ENCODE measurements around the gene KCNE5.
"Not testable (repeated sequence)": the region's sequence is repeated elsewhere in the genome, so short reads cannot be mapped to it uniquely, and the experiment has no call there.

Gene KCNE5

GRCh38 chrX:109624641-109625616 is at the start of gene KCNE5:
Gene KCNE5 (minus strand): TSS chrX:109625172. CDS start chrX:109625020, 152 bp downstream.
- DNase-seq: no peak

GRCh38 chrX:109672239-109672638 is 47.3 kb upstream of the KCNE5 start:
- DNase-seq: no peak

- DNase-seq: not testable (repeated sequence)
Observed at GRCh38 chrX:109671170-109671569, 46.2 kb upstream of the KCNE5 start.

DNA sequence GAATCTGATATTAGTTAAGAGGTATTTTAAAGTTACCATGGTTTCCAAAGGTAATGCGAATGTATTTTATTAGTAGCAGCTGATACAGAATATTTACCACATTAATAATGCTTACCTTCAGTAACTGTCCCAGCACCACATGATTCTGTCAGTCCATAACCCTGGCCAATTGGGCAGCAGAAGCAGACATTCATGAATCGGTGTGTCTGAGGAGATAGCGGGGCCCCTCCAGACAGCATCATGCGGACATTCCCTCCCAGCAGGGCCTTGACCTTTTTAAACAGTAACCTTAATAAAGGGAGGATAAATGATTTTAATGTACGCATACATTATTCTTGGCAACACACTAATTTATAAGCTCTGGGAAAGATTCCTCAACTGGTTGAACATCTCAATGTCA is 43.0 kb upstream of the KCNE5 start:
- DNase-seq: no peak

DNA sequence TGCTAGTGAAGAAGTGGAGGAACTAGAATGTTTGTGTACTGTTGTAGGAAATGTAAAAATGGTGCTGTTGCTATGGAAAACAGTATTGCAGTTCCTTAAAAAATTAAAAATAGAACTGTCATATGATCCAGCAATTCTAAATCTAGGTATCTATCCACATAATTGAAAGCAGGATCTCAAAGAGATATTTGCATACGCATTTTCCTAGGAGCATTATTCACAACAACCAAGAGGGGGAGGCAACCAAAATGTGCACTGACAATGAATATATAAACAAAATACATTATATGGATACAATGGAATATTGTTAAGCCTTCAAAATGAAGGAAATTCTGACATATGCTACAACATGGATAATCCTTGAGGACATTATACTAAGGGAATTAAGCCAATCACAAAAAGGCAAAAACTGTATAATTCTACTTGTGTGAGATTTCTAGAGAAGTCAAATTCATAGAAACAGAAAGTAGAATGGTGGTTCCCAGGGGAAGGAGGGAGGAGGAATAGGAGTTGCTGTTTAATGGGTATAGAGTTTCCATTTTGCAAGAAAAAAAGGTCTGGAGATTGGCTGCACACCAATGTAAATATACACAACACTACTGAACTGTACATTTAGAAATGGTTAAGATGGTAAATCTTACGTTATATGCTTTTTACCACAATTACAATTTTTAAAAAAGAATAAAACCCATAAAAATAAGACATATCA is 35.6 kb upstream of the KCNE5 start:
- DNase-seq: peak; percentile 74 to 81

DNA sequence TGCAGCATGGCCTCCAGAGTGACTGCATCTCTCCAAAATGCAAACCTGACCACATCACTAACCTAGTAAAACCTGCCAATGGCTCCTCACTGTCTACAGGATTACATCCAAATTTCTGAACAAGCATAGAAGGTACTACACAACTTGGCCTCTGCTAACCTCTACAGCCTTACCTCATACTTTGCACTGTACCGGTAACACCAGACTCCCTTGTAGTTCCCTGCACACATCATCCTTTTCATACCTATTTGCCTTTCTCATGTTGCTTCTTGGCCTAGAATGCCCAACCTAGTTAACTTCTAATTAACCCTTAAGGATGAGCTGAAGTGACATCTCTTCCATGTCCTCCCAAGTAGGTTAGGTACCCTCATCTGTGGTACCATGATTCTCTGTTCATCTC is 33.4 kb upstream of the KCNE5 start:
- DNase-seq: no peak

DNA sequence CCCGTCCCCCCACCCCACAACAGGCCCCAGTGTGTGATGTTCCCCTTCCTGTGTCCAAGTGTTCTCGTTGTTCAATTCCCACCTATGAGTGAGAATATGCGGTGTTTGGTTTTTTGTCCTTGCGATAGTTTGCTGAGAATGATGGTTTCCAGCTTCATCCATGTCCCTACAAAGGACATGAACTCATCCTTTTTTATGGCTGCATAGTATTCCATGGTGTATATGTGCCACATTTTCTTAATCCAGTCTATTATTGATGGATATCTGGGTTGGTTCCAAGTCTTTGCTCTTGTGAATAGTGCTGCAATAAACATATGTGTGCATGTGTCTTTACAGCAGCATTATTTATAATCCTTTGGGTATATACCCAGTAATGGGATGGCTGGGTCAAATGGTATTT is 32.4 kb upstream of the KCNE5 start:
- not testable (repeated sequence) for DNase-seq

DNA sequence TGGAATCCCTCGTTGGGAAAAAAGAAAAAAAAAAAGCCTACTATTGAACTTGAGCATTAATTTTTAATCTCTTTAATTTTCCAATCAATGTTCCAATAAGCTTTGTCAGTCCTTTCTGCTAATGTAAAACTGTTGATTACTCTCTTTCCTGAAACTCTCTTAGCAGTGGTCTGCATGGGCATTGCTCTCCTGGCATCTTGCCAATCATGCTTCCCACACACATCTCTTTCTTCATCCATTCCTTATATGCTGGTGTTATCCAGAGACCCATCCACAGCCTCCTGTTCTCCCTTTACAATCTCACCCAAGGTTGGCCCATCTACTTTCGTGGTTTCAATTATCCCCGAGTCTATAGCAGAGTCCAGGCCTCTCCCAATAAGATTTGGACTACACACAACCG is 31.8 kb upstream of the KCNE5 start:
- no peak for DNase-seq

DNA sequence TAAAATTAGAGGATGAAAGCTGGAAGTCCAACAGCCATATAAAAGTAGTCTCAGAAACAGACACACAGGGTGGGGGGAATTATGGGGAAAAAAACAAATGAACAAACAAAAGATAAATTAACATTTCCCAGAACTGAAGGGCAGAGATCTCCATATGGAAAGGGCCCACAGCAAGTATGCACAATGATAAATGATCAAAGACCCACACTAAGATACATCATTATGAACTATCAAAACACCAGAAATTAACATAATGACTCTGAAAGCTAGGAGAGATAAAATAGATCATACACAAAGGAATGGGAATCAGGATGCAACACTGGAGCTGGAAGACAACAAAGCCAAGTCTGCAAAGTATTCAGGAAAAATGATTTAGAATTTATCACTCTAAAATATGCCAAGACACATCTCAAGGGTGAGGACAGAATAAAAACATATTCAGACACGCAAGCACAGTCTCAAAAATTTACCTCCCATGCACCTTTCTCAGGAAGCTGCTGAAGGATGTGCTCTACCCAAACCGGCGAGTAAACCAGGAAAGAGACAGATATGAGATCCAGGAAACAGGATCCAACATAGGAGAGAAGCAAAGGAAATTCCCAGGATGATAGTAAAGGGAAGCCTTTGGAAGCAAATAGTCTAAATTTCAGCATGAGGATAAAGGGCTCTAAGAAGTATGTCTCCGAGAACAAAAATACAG is 30.7 kb upstream of the KCNE5 start:
- no peak for DNase-seq

- no peak for DNase-seq
Observed at GRCh38 chrX:109654516-109655109, 29.6 kb upstream of the KCNE5 start.

DNA sequence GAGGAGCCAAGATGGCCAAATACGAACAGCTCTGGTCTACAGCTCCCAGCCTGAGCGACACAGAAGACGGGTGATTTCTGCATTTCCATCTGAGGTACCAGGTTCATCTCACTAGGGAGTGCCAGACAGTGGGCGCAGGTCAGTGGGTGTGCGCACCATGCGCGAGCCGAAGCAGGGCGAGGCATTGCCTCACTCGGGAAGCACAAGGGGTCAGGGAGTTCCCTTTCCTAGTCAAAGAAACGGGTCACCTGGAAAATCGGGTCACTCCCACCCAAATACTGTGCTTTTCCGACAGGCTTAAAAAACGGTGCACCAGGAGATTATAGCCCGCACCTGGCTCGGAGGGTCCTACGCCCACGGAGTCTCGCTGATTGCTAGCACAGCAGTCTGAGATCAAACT is 19.7 kb upstream of the KCNE5 start:
- DNase-seq: not testable (repeated sequence)

DNA sequence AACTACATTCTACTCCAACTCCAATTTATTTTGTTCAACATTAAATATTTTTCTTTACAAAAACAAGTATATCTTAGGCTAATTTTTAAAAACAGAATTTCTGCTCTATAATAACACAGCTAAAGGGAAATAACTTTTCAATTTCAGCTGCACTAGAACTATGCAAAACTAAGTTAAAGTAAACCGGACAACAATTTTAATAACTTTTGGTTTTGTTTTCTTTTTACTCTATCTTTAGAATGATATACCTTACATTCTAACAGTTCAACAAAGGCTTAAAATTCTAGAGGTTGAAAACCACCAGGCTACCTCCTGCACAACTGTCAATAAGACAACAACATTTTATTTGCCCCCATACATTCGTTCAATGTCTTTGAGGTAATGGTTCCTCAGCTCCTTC is 18.7 kb upstream of the KCNE5 start:
- no peak for DNase-seq

GRCh38 chrX:109638158-109638557 is 13.2 kb upstream of the KCNE5 start:
- no peak for DNase-seq

- DNase-seq: not testable (repeated sequence)
Observed at GRCh38 chrX:109637477-109637876, 12.5 kb upstream of the KCNE5 start.

- DNase-seq: peak in 1 of 2 experiments; percentile 42
Observed at GRCh38 chrX:109635146-109635545, 10.2 kb upstream of the KCNE5 start.

- DNase-seq: peak in 1 of 2 experiments; percentile 24
Observed at GRCh38 chrX:109632906-109633504, 8.0 kb upstream of the KCNE5 start.

- DNase-seq: no peak
Observed at GRCh38 chrX:109629310-109629709, 4.3 kb upstream of the KCNE5 start.

DNA sequence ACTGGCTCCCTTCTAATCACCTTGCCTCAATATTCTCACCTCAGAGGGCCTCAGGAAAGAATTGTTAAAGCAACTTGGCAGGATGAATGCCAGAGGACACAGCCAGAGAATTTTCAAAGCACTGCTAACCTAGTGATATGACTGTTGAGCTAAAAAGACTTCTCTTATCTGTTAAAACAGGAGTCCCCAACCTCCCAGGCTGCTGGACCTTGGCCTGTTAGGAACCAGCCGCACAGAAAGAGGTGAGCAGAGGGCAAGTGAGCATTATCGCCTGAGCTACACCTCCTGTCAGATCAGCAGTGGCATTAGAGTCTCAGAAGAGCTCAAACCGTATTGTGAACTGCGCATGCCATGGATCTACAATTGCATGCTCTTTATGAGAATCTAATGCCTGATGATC is 1.7 kb upstream of the KCNE5 start:
- DNase-seq: no peak

- no peak for DNase-seq
Observed at GRCh38 chrX:109623997-109624396, 975 bp downstream of the KCNE5 start.

DNA sequence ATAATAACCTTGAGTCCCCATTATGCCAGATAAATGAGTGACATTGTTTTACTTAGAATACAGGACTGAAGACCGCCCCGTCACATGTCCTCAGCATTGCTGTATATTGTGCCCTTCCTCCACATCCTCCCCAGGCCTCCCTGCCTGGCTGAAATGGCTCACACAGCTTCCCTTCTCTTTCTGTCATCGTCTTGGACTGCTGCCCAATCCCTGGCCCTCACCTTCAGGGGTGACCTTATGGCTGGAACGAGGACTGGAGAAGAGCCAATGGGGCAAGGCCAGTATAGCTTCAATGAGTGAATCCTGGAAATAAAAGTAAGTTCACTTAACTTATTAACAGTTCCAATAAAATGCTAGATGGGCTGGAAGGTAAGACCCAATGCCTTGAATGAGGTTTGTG is 2.7 kb downstream of the KCNE5 start:
- no peak for DNase-seq

GRCh38 chrX:109619771-109620170 is 5.2 kb downstream of the KCNE5 start:
- no peak for DNase-seq

DNA sequence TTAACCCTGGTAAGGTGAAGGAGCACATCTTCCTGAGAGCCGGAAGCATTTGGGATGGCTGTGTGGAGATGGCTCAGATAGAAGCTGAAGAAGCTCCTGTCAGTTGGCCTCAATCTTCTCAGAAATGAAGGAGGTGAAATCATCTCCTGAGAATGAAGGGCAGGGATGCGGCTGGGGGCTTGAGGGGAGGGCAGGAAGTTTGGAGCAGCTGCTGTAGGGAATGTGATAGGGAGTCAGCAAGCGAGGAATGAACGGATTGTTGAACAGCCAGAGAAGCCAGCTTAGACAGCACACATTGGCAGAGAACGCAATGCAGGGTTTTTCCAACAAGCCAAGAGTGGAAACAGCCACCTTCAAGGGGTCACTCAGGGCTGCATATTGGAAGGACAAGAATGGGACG is 10.0 kb downstream of the KCNE5 start:
- no peak for DNase-seq

DNA sequence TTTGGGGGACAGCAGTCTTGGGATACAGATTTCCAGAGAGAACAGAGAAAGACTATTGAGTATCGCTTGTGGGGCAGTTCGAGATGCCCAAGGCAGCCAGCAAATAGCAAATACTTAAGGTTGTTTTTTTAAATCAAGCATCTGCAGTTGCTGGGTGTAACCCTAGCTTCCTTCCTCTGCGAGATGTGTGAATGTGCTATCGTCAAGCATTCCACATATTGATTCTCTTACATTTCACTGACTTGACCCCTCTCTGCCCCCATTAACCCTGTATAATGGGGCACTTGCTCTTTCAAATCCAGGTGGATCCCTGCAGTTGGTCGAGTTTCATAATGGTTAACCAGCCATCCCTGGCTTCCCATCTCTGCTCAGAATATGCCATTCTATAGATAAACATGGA is 23.5 kb downstream of the KCNE5 start:
- DNase-seq: no peak
